HuH-7.5 (cell line): Measurements from ENCODE around the gene TRIM32.
"Not testable (repeated sequence)": the region's sequence is repeated elsewhere in the genome, so short reads cannot be mapped to it uniquely, and the experiment has no call there.

Experiments
- DNase-seq: peaks from one replicate; pipeline ENCODE4 v3.0.0; 2011; ENCODE audit warnings: low spot score

TRIM32 gene

GRCh38 chr9:116674210-116674980 is 12.7 kb upstream of the TRIM32 start:
- no peak for DNase-seq

DNA sequence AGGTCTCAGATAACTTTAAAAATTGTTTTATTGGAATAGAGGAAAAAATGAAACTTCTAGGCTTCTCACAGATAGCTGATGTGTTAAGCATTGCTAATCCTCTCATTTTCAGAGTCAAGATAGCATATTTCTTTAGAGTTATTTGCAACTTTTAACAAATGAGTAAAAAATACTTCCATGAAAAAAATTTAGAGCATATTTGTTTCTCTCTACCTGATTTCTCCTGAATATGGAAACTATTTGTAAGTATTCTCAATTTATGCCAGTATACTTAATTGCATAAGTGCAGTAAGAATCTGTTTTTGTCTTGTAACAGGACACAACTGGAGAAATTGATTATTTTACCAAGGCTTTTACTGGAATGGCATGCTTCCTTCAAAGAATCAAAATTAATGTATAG is 3.6 kb upstream of the TRIM32 start:
- DNase-seq: no peak

GRCh38 chr9:116685166-116685565 is 1.9 kb upstream of the TRIM32 start:
- DNase-seq: no peak

DNA sequence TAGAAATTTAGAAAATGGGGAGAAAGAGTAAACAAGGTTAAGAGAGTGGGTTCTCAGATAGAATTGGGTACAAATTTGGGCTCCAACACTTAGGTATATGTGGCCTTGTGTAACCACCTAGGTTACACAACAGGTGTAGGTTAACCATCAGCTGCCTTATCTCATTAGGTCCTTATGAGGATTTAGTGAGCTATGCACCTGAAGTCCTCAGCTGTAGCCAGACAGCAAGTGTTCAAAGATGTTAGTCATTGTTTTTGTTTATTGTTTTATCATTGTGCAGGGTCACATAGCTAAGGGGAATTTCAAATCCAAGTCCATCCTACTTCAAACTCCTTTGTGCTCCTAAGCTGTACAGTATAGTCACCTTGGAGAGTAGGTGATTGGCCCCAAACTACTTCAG is 970 bp upstream of the TRIM32 start:
- no peak for DNase-seq

DNA sequence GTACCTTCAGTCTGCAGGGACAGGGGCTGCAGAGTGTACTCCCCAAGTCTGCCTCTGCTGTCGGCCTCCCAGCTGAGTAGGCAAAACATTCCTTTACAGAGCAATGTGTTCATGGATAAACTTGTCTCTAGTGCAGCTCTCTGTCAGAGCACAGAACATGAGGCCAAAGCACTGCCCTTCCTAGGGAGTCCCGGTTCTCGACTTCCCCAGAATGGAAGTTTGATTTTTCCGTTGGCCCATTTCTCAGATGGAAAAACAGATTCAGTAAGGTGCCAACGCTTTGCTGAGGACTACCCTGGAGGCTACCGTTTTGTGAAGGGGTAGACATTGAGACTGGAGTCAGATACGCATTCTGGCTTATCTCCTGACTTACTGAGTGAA is 422 bp upstream of the TRIM32 start:
- DNase-seq: peak; percentile 31

- DNase-seq: no peak
Measured at GRCh38 chr9:116687754-116688135, 640 bp downstream of the TRIM32 start.

- no peak for DNase-seq
Measured at GRCh38 chr9:116688806-116689485, 1.8 kb downstream of the TRIM32 start.

DNA sequence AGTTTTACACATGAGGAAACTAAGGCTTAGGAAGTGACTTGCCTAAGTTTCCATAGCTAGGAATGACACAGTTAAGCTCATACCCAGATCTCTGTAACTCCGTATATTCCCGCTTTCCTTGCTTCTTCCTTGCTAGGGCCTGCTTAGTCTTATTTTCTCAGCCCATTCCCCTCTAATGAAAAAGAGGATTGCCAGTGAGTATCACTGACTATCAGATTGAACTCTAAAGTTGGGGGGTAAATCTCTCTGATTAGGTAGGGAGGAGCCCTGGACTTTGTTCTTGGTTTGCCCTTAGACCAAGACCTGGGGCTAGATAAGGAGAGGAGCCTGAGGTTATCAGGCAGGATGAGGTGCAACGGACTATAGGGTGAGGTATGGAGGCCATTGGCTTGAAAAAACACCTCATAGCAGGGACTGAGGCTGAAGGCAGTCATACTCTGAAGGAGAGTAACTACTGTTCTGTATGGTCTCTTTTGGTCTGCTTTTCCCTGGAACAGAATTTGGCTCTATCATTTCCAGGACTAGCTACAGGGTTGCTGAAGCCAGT is 2.5 kb downstream of the TRIM32 start:
- no peak for DNase-seq

- DNase-seq: not testable (repeated sequence)
Measured at GRCh38 chr9:116690805-116691204, 3.7 kb downstream of the TRIM32 start.

DNA sequence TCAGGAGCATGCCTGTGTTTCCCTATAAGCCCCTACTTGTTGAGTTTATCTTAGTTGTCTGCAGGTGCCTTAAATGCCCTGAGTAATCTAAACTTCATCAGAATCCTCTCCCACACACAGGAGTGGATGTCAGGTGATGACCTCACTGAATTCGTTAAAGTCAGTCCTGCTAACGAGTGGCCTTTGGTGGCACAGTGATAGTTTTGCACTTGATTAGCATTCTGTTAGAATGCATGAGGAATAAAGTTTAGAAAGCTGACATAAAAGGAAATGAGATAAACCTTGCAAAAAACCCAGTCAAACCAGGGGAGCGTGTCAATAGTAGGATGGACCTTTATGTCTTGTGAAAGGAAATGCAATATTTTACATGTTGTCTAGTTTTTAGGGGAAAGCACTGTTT is 4.5 kb downstream of the TRIM32 start:
- no peak for DNase-seq

DNA sequence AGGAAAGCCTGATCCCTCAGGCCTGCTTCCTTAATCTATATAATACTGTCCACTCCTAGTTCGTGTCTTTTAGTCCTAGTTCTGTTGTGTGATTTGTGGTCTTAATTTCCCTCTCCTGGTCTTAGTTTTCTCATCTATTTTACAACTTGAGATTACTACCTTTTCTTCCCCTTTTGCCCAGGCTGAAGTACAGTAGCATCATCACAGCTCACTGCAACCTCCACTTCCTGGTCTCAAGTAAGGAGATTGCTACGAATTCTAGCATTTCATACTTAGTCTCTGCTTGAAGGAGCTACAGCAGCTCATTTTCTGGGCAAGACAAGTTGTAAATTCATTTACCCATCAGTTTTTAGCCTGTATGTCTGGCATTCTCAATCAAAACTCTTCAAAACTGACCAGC is 5.5 kb downstream of the TRIM32 start:
- no peak for DNase-seq

GRCh38 chr9:116693233-116693731 is 6.2 kb downstream of the TRIM32 start:
- no peak for DNase-seq

DNA sequence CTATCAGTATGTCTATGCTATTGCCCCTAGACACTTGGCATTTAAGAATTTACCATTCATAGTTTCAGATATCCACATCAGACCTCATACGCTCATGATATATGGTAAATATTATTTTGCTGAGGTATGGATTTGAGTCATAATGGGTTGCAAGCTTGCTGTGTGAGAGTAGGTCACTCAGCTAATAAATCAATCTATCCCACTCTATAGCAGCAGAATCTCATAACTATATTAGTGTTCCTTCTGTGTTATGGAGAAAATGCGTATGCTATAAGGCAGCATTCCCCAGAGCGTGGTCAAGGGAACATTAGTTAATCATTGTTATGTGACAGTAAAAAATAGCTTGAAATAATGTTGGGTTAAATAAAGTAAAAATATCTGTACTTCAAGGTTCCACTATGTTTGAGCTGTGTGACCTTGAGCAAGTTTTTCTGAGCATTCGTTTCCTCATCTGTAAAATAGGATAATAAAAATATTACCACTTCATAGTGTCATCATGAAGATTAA is 7.7 kb downstream of the TRIM32 start:
- DNase-seq: no peak

- no peak for DNase-seq
Measured at GRCh38 chr9:116695438-116695837, 8.3 kb downstream of the TRIM32 start.

GRCh38 chr9:116697362-116697761 is 10.3 kb downstream of the TRIM32 start:
- no peak for DNase-seq

DNA sequence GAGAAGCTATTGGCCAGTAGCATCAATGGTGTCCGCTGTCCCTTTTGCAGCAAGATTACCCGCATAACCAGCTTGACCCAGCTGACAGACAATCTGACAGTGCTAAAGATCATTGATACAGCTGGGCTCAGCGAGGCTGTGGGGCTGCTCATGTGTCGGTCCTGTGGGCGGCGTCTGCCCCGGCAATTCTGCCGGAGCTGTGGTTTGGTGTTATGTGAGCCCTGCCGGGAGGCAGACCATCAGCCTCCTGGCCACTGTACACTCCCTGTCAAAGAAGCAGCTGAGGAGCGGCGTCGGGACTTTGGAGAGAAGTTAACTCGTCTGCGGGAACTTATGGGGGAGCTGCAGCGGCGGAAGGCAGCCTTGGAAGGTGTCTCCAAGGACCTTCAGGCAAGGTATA is 10.8 kb downstream of the TRIM32 start:
- DNase-seq: no peak

- no peak for DNase-seq
Measured at GRCh38 chr9:116700279-116700678, 13.2 kb downstream of the TRIM32 start.

DNA sequence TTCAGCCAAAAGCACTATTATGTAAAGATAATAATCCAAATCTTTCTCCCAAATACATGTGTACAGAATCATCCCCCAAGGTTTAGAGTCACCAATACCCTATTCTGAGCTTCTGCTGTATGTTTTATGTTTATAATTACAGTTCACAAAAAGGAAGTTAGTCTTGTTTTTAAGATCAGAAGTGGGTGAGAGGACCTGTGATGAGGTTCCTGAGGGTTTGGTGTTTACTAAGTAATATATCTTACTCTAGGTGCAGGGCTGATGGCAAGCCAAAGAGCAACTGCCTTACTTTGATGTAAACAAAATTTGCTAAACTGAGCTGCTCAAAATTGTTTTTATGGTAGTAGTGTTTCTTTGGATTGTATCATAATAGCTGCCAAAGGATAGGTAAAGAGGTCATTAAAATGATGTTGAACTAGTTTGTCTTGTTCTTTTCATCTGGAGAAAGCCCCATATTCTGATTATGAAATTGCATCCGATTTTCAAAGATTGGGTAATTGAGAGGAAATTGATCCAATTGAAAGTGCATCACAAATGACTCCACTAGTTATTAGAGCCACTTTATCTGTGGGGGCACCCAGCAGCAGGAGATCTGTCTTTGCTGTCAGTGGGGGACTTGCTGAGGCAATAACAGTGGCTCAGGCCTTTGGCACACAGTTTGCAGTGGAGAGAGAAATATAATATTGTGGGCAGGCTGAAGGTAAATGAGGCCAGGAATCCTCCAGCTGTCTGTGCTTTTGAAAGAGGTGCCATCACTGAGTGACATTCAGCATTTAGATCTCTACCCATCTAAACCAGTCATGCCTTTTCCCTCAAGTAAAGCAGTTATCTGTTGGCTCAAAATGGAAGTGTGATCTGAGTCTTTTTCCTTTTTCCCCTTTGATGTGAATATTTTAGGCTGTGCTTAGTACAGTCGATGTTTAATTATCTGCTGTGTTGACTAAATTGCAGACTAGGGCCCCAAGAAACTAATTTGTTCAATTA is 14.1 kb downstream of the TRIM32 start:
- DNase-seq: no peak

- DNase-seq: no peak
Measured at GRCh38 chr9:116701940-116702642, 15.0 kb downstream of the TRIM32 start.

DNA sequence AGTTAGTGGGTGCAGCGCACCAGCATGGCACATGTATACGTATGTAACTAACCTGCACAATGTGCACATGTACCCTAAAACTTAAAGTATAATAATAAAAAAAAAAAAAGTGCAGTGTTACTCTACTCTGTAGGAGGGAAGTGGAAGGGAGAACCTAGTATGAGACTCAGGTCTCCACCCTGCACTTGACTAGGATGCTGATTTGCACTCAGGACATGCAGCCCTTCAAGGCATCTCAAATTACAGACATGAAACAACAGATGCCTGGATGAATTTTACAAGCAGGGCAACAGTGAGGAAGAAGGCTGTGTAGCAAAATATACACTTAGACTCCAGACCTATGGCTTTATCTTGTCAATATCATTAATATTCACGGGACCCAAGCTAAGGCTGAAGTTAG is 16.5 kb downstream of the TRIM32 start:
- no peak for DNase-seq

GRCh38 chr9:116704470-116704869 is 17.4 kb downstream of the TRIM32 start:
- no peak for DNase-seq
